Skeletal muscle satellite cell (primary cell): Measurements from ENCODE around the gene RAD51B.
A peak's percentile ranks its signal among the peaks of the same experiment; 100 is the strongest.
"Not testable (repeated sequence)": the region's sequence is repeated elsewhere in the genome, so short reads cannot be mapped to it uniquely, and the experiment has no call there.

Experiments used
- H3K27me3 ChIP-seq: 2 replicates; pipeline ENCODE4 v1.7.0; 2013; ENCODE audit warnings: low read length; ENCODE audit not compliant: control insufficient read depth, insufficient read depth
- H3K36me3 ChIP-seq: 2 replicates; pipeline ENCODE4 v1.7.0; 2013; ENCODE audit warnings: mild to moderate bottlenecking, control low read depth, low read length; ENCODE audit not compliant: insufficient read depth
- H3K4me1 ChIP-seq: 2 replicates; pipeline ENCODE4 v1.7.0; 2013; ENCODE audit warnings: low read length; ENCODE audit not compliant: control insufficient read depth, insufficient read depth
- H3K4me2 ChIP-seq: 2 replicates; pipeline ENCODE4 v1.7.0; 2013; ENCODE audit warnings: mild to moderate bottlenecking, low read length
- H3K4me3 ChIP-seq: 2 replicates; pipeline ENCODE4 v1.7.0; 2013; ENCODE audit warnings: low read length
- H3K9ac ChIP-seq: 2 replicates; pipeline ENCODE4 v1.7.0; 2013; ENCODE audit warnings: mild to moderate bottlenecking, low read depth, low read length, moderate library complexity
- H3K9me3 ChIP-seq: replicated peaks from 2 replicates; pipeline ENCODE4 v1.7.0; 2013; ENCODE audit warnings: mild to moderate bottlenecking, control low read depth, low read length

Gene RAD51B

DNA sequence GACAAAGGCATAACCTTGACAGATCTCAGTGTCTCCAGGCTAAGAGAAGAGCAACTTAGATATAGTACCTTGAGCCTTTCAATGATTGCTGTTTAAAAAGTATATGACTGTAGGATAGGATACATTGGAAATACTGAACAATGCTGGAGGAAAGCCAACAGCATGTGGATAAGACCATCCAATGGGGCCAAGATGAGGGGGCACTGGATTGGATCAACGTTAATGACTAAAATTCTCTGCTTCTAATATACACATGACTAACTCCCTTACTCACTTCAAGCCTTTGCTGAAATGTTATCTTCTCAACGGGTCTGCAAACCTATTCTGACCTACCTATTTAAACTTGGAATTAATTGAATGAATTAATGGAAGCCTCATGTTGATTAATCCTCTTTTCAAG lies 354.9 kb downstream of the RAD51B start:
- H3K4me1 ChIP-seq: peaks cover 35% of the 10 kb centered on the region
- no peaks in the 10 kb centered on the region for H3K9me3 ChIP-seq

DNA sequence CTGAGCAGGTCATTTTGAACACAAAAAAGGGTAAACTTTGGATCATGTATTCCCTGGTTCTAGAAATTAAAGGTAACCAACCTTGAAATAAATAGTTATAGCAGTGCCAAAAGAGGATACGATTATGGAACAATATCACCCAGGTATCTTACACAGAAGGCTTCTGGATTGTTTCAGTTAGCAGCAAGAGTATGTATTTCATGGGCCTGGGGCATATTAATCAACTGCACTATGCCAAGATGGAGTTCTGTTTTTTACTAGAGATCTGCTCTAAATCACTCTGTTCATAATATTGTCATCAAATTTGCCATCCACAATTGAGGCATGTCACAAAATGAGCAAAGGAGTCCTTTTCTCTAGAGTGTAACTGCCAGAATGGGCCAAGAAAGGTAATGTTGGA lies 357.1 kb downstream of the RAD51B start:
- Histone ChIP-seq H3K9ac (no peak overlapping the region), H3K4me2 (no peak overlapping the region), H3K27me3 (no peaks in the 10 kb centered on the region), H3K36me3 (no peaks in the 10 kb centered on the region), H3K4me3 (no peak overlapping the region), H3K4me1 (peaks cover 46% of the 10 kb centered on the region), H3K9me3 (no peaks in the 10 kb centered on the region)

More for the DNA sequence above, 354.9 kb downstream of the RAD51B start:
- no peak overlapping the region for H3K4me3 ChIP-seq
- no peaks in the 10 kb centered on the region for H3K27me3 ChIP-seq
- no peak overlapping the region for H3K9ac ChIP-seq
- no peaks in the 10 kb centered on the region for H3K36me3 ChIP-seq
- H3K4me2 ChIP-seq: no peak overlapping the region

DNA sequence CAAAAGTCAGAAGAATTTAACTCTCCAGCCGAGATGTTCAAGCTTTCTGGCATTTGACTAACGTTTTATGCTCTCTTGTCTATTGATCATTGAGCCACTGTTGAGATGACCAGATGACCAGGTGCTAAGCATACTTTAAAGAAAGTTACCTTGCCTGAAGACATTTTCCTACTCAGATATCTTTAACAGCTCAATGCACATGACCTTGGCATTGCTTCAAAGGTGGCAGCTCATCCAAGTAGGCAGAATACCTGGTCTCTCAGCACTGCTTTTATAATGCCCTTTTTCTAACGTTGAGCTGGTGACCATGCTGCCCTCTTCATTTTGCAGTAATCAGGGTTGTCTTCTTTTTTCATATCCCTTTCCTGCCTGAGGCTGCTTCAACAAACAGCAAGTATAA lies 358.1 kb downstream of the RAD51B start:
- Histone ChIP-seq H3K36me3 (no peaks in the 10 kb centered on the region), H3K9ac (no peak overlapping the region), H3K4me1 (peaks cover 46% of the 10 kb centered on the region), H3K27me3 (no peaks in the 10 kb centered on the region), H3K4me3 (no peak overlapping the region), H3K9me3 (no peaks in the 10 kb centered on the region), H3K4me2 (no peak overlapping the region)

DNA sequence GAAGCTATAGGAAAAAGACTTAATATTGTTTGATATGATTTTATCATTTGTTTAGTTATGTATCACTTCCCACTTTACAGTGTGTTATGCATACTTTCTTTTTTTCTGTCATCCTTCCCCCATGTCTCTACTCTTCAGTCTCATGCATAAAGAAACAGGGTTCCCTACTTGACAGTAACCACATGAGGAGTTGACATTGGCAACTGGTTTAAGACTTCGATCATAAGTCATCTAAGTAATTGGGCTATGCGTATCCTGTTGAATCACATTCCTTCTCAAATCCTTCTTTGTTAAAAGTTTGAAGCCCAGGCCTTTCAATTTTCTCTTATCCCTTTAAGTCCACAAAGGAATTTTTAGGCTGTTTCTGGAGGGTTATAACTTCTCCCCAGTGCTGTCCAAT lies 358.7 kb downstream of the RAD51B start:
- Histone ChIP-seq H3K27me3 (no peaks in the 10 kb centered on the region), H3K4me1 (peaks cover 43% of the 10 kb centered on the region), H3K36me3 (no peaks in the 10 kb centered on the region), H3K4me3 (no peak overlapping the region), H3K4me2 (no peak overlapping the region), H3K9ac (no peak overlapping the region), H3K9me3 (no peaks in the 10 kb centered on the region)

DNA sequence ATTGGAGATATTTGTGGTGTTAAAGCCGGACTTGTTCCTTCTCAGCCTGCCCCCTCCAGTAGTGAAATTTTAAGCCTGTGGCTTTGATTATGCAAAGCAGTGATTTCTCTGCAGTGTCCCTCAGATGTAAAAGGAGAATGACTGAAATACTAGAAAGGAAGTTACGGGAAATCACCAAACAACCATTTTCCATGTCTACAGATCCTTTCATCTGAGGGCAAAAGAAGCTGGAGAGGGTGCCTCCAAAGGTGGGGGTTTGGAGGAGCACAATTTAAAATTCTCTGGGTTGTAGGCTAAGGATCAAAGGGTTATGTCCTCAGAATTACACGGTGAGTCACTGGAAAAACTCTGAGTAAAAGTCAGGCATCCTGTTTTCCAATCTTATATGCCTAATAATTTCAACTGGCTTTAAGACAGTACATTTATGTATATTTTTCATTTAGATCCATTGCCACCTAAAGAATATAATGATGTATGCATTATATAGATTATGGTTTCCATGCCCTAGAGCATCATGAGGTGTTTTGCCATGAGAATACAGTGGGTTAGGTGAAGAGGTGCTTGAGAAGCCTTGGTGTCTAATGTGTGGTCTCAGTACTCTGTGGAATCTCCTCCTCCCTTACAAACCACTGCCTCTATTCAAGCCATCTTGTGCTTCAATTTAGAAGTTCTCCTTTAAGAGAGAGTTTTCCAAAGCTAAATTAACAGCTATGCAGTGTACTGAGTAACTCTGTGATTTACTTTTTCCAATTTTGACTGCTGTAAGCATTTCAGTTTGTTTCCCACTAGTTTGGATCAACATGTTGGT lies 362.1 kb downstream of the RAD51B start:
- H3K9me3 ChIP-seq: no peaks in the 10 kb centered on the region
- H3K4me1 ChIP-seq: peaks cover 45% of the 10 kb centered on the region
- no peaks in the 10 kb centered on the region for H3K27me3 ChIP-seq
- no peaks in the 10 kb centered on the region for H3K36me3 ChIP-seq
- H3K9ac ChIP-seq: peak overlapping the region; percentile 1
- peak overlapping the region; percentile 41 for H3K4me3 ChIP-seq
- peak overlapping the region; percentile 68 for H3K4me2 ChIP-seq

DNA sequence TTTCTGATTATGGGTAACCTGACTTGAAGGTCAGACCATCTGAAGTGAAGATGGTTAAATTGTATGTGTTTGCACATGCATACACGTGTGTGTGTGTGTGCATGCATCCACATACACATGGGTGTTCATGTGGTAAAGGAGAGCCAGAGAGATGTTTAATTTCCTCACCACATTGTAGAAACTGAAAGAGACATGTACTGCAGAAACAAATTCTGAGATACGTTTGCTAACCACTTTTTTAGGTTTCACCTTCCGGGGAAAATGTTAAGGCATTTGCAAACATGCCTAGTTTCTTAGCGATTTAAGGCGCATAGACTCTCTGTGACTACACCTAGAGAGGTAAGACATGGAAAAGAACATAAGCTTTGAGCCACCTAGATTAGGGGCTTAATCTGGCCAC lies 362.9 kb downstream of the RAD51B start:
- Histone ChIP-seq H3K36me3 (no peaks in the 10 kb centered on the region), H3K4me3 (no peak overlapping the region), H3K27me3 (no peaks in the 10 kb centered on the region), H3K4me2 (no peak overlapping the region), H3K9ac (no peak overlapping the region), H3K4me1 (peaks cover 45% of the 10 kb centered on the region), H3K9me3 (no peaks in the 10 kb centered on the region)

DNA sequence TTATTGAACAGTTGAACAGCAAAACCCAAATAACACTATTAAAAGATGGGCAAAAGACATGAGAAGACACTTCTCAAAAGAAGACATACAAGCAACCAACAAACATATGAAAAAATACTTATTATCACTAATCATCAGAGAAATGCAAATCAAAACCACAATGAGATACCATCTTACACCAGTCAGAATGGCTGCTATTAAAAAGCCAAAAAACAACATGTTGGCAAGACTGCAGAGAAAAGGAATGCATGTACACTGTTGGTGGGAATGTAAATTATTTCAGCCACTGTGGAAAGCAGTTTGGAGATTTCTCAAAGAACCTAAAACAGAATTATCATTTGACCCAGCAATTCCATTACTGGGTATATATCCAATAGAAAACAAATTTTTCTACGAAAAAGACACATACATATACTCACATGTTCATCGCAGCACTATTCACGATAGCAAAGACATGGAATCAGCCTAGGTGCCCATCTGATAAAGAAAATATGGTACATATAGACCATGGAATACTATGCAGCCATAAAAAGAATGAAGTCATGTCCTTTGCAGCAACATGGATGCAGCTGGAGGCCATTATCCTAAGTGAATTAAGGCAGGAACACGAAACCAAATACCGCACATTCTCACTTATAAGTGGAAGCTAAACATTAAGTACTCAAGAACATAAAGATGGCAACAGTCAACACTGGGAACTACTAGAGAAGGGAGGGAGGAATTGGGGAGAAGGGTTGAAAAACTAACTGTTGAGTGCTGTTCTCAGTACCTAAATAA lies 367.1 kb downstream of the RAD51B start:
- not testable (repeated sequence) for H3K36me3 ChIP-seq, H3K4me3 ChIP-seq, H3K9ac ChIP-seq, H3K27me3 ChIP-seq, H3K9me3 ChIP-seq, H3K4me2 ChIP-seq
- peaks cover 28% of the 10 kb centered on the region for H3K4me1 ChIP-seq

DNA sequence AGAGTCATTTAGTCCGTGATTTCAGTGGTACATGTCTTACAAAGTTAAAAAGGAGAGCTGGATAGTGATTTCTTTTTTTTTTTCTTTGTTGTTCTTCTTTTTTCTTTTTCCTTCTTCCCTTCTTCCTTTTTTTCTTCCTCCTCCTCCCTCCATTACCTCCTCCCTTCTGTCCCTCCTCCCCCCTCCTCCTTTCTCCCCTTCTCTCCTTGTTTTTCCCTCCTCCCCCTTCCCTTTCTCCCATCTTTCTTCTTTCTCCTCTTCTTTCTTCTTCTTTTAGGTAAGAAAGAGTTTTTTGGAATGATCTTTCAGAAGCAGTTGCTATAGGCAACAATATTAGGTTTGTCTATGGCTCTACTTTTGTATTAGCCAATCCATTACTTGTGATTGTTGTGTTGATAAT lies 368.6 kb downstream of the RAD51B start:
- H3K9me3 ChIP-seq: no peaks in the 10 kb centered on the region
- H3K36me3 ChIP-seq: no peaks in the 10 kb centered on the region
- no peak overlapping the region for H3K4me3 ChIP-seq
- no peak overlapping the region for H3K4me2 ChIP-seq
- H3K4me1 ChIP-seq: peaks cover 21% of the 10 kb centered on the region
- H3K27me3 ChIP-seq: no peaks in the 10 kb centered on the region
- H3K9ac ChIP-seq: no peak overlapping the region

DNA sequence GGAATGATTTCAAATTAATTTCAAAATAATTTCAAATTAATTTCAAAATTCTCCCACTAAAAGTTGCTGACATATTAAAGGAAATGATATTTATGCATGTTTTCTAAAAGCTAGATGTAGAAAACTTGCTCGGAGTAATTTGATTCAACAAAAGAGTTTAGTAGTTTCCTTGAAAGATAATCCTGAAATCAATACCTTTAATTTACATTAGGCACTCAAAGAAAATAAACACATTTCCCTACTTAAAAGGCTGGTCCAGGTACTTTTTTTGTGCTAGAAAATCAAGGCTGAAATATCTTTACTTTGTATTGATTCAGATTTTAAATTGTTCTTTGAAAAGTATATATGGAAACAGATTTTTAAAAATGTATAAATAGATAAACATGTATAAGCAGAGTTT lies 370.5 kb downstream of the RAD51B start:
- Histone ChIP-seq H3K36me3 (no peaks in the 10 kb centered on the region), H3K9ac (no peak overlapping the region), H3K4me3 (no peak overlapping the region), H3K4me1 (peaks cover 21% of the 10 kb centered on the region), H3K27me3 (no peaks in the 10 kb centered on the region), H3K9me3 (no peaks in the 10 kb centered on the region), H3K4me2 (no peak overlapping the region)

DNA sequence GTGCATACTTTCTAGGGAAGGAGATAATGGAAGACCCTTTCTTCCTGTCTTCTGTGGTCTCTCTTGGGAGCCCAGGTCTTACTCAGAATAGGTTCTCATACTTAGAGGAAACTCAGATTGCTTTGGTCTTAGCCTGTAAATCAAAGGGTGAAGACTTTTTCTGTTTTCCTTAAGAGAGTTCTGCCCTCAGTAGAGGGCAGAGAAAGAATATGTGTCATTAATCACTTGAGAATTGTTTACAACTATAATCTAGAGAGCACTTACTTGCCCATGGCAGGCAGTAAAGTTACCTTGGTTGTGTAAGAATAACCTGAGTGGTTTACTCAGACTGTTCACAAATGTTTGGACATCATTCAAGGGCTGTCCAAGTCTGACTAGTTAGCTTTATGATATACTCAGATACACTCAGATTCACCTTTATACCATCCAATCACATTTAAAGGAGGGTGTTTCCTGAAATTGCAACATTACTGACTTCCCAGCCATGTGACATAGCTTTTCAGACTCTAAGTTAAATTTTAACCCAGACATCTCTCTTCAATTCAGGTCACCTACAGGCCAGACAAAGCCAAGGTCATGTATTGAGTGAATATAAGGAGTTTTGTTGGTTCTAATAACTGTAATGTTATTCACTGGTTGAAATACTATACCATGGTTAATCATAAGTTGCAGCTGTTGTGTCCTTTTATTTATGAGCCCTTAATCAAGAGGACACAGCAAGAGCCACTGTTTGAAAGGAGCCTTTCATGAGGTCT lies 372.2 kb downstream of the RAD51B start:
- no peak overlapping the region for H3K4me3 ChIP-seq
- no peaks in the 10 kb centered on the region for H3K9me3 ChIP-seq
- no peak overlapping the region for H3K4me2 ChIP-seq
- H3K4me1 ChIP-seq: peaks cover 11% of the 10 kb centered on the region
- H3K9ac ChIP-seq: no peak overlapping the region
- H3K36me3 ChIP-seq: no peaks in the 10 kb centered on the region
- H3K27me3 ChIP-seq: no peaks in the 10 kb centered on the region

DNA sequence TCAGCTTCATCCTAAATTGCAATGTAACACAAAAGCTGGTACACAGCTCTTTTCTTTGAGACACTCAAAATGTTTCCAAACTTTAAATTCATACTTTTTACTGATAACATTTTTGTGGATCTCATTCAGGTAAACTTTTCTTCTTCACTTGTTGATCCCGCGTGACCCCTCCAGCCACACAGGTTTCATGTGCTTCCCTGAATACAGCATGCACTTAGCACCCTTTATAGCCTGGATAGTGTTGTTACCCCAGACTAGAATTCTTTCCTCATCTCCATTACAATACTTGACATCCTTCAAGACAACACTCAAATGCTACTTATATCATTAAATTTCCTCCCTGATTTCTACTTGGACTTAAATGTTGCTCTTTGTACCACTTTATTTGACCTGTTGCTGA lies 373.4 kb downstream of the RAD51B start:
- Histone ChIP-seq H3K4me1 (peaks cover 11% of the 10 kb centered on the region), H3K4me2 (no peak overlapping the region)

More for the DNA sequence above, 373.4 kb downstream of the RAD51B start:
- H3K27me3 ChIP-seq: no peaks in the 10 kb centered on the region
- no peak overlapping the region for H3K4me3 ChIP-seq
- no peaks in the 10 kb centered on the region for H3K36me3 ChIP-seq
- H3K9ac ChIP-seq: no peak overlapping the region
- no peaks in the 10 kb centered on the region for H3K9me3 ChIP-seq
